NCI-H446 (cell line): ENCODE data around the gene OSTN.
"Not testable (repeated sequence)": the region's sequence is repeated elsewhere in the genome, so short reads cannot be mapped to it uniquely, and the experiment has no call there.

Experiments
- DNase-seq, 2 experiments: peaks; one replicate each; lab custom pipeline; 2025; lab: John Stamatoyannopoulos, UW

The OSTN gene

GRCh38 chr3:191263850-191264249 is 64.8 kb downstream of the OSTN start:
- DNase-seq, result no peak

GRCh38 chr3:191268737-191269136 is 69.7 kb downstream of the OSTN start:
- DNase-seq, result no peak

DNA sequence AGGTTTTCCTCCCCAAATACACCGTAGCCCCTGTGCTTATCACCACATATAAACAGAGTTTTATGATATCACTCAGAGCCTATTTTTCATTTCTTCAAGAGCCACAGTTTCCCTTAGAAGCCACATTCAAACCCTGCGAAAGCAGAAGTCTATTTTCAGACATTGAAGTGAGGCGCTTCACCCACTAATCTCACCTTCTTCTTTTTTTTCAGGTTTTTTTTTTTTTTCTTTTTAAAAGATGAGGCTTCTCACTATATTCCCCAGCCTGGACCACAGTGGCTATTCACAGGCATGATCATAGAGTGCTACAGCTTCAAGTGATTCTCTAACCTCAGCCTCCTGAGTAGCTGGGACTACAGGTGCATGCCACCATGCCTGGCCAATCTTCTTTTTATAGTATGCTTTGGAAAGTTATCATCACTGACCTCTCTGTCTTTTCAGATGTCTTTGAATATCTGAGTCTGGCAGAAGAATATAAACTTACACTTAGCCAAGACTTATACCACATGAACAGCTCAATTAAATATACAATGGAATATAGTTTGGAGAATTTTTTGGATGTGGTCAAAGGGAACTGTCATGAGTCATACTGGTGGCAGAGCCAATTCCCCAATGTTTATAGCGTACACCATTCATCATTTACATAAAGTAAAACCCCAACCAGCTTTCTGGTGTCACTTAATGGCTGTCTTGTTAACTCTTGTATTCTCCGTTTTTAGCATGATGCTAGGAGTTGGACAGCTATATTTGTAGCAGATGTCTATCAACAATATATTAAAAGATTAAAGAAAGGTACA is 70.4 kb downstream of the OSTN start:
- DNase-seq, result no peak

DNA sequence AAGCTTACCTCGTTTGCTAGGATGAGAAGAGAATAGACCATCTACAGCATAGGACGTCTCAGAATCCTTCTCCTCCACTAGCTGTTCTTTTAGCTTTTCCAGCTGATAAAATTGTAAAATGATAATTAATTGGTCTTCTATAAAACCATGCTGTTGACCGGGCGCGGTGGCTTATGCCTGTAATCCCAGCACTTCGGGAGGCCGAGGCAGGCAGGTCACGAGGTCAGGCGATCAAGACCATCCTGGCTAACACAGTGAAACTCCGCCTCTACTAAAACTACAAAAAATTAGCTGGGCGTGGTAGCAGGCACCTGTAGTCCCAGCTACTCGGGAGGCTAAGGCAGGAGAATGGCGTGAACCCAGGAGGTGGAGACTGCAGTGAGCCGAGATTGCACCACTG is 76.2 kb downstream of the OSTN start:
- not testable (repeated sequence) for DNase-seq

GRCh38 chr3:191275751-191276150 is 76.7 kb downstream of the OSTN start:
- no peak for DNase-seq

DNA sequence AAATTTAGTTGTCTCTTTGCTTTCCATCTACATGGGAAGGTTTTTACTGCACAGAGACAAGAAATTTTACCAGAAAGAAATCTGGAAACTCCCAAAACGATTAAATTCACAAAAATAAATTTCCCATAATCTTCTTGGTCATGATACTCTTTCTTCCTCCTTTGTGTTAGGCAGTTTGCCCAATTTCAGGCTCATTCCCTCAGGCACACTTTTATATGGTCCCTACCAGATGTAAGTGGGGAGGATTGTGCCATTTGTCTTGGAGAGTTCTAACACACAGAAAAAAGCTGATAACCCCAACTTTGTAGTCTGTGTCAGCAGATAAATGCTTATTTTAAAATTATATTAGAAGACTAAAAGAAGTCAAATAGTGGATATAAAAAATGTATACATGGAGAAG is 81.1 kb downstream of the OSTN start:
- no peak for DNase-seq

DNA sequence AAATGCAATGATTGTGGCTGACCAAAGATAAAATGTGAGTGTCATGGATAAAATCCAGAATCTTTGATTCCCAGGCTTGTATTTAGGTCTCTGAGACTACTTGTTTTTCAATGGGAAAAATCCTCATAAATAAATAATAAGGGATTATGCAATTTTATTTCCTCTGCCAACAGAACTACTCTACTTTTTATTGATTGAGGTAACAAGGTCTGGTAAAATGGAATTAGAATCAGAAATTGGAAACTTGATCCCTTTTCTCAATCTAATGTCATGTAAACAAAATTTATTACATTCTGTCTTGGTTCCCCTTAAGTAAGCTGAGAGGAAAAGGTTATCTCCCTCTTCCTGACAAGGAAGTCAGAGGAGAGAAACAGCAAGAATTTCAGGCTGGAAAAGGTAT is 81.8 kb downstream of the OSTN start:
- DNase-seq, result no peak

GRCh38 chr3:191282251-191283185 is 83.5 kb downstream of the OSTN start:
- DNase-seq, result no peak

GRCh38 chr3:191283400-191283799 is 84.4 kb downstream of the OSTN start:
- DNase-seq, result no peak

GRCh38 chr3:191290311-191291025 is 91.4 kb downstream of the OSTN start:
- DNase-seq, result no peak

- no peak for DNase-seq
Observed at GRCh38 chr3:191292243-191293015, 93.4 kb downstream of the OSTN start.

DNA sequence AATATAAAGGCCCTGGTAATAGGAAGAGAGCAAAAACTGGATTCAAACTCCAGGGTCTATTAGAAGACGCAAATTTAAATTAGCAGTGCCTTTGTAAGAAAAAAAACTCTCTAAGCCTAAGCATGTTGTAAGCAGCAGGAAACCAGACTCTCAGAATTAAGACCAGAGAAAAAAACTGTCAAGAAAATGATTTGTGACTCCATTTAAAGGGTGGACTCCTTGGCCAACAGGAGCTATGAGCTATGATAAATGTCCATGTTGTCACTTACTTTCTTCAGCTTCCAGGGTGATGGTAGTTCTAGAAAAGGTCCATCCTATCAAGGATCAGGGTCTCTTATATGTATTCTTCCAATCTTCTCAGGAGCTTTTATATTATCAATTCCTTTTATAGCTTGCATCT is 95.2 kb downstream of the OSTN start:
- DNase-seq, result no peak

DNA sequence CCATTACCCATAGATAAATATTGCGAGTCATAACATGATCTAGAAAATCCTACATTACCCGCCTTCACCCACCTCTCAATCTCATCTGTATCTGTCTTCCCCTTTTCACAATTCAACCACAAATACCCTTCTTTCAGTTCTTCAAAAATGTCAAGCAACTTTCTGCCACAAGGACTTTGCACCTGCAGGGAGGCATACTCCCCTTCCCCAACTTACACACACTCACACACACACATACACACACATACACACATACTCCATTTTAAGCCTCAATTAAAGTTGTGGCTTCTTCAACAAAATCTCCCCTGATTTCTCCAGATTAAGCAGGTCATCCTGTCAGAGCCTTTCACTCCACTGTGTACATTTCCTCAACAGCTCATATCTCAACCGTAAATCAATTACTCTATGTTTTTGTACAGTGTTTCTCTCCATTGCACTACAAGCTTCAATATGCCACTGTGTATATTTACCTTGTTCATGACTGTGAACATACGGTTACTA is 97.0 kb downstream of the OSTN start:
- DNase-seq, result no peak

DNA sequence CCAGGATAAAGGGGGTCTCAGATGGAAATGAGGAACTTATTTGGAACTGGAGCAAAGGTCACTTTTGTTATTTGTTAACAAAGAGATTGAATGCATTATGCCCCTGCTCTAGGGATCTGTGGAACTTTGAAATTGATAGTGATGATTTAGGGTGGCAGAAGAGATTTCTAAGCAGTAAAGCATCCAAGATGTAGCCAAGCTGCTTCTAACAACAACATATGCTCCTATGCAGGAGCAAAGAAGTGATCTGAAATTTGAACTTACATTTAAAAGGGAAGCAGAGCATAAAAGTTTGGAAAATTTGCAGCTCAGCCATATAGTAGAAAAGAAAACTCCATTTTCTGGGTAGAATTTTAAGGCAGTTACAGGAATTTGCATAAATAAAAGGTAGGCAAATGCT is 99.8 kb downstream of the OSTN start:
- no peak for DNase-seq

- no peak for DNase-seq
Observed at GRCh38 chr3:191300422-191300821, 101.4 kb downstream of the OSTN start.

GRCh38 chr3:191301017-191301416 is 102.0 kb downstream of the OSTN start:
- DNase-seq, result no peak

DNA sequence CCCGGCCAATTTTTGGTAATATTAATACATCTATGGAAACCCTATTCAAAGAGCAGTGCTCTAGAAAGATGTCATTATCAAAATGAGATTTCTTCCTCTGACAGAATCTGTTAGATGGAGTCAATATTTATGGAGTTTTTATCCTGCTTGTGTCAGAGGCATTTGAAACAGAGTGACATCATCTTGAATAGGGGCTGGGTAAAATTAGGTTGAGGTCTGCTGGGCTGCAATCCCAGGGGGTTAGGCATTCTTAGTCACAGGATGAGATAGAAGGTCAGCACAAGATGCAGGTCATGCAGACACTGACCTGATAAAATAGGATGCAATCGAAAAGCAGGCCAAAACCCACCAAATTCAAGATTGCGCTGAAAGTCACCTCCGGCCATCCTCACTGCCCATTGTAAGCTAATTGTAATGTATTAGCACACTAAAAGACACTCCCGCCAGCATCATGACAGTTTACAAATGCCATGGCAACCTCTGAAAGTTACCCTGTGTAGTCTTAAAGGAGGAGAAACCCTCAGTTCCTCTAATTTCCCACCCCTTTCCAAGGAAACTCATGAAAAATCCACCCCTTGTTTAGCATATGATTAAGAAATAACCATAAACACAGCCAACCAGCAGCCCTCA is 102.9 kb downstream of the OSTN start:
- no peak for DNase-seq

- no peak for DNase-seq
Observed at GRCh38 chr3:191302451-191302850, 103.4 kb downstream of the OSTN start.

GRCh38 chr3:191303596-191303995 is 104.6 kb downstream of the OSTN start:
- DNase-seq, result no peak

- no peak for DNase-seq
Observed at GRCh38 chr3:191306428-191306827, 107.4 kb downstream of the OSTN start.

- DNase-seq, result no peak
Observed at GRCh38 chr3:191307341-191307740, 108.3 kb downstream of the OSTN start.
